GM12865 (cell line): ENCODE measurements around the gene MYO15A.
A peak's percentile ranks its signal among the peaks of the same experiment; 100 is the strongest.
"Not testable (repeated sequence)": the region's sequence is repeated elsewhere in the genome, so short reads cannot be mapped to it uniquely, and the experiment has no call there.

ENCODE experiments used
- DNase-seq: peaks from one replicate; pipeline ENCODE4 v3.0.0; 2010; ENCODE audit warnings: low read depth
- H3K4me3 ChIP-seq: 2 replicates; pipeline ENCODE4 v1.5.1; 2011; ENCODE audit warnings: mild to moderate bottlenecking, low read depth, low read length, control low read depth
- CTCF ChIP-seq: IDR thresholded peaks from 2 replicates; pipeline ENCODE4 v1.5.1; 2011; ENCODE audit warnings: low read length, control low read depth, low read depth, inconsistent platforms; ENCODE audit not compliant: insufficient read depth; ENCODE audit errors: missing control alignments

MYO15A gene

GRCh38 chr17:18213666-18214270 lies 105.2 kb downstream of the MYO15A start:
- TF ChIP-seq CTCF: no peak
- no peak for DNase-seq
- H3K4me3 ChIP-seq: no peak overlapping the region

GRCh38 chr17:18216906-18217305 lies 108.3 kb downstream of the MYO15A start:
- H3K4me3 ChIP-seq, DNase-seq: not testable (repeated sequence)

GRCh38 chr17:18217412-18218015 lies 109.0 kb downstream of the MYO15A start:
- no peak overlapping the region for H3K4me3 ChIP-seq
- DNase-seq: peak; percentile 72
- peak; percentile 99 for TF ChIP-seq CTCF

GRCh38 chr17:18218756-18219415 lies 110.3 kb downstream of the MYO15A start:
- no peak for TF ChIP-seq CTCF
- DNase-seq: no peak
- no peak overlapping the region for H3K4me3 ChIP-seq

- no peak for DNase-seq
- no peak for TF ChIP-seq CTCF
- H3K4me3 ChIP-seq: no peak overlapping the region
These were observed 115.5 kb downstream of the MYO15A start for GRCh38 chr17:18224053-18224386.

- no peak for DNase-seq
- TF ChIP-seq CTCF: no peak
- H3K4me3 ChIP-seq: no peak overlapping the region
These were observed 116.0 kb downstream of the MYO15A start for GRCh38 chr17:18224387-18225120.

GRCh38 chr17:18225121-18225641 lies 116.6 kb downstream of the MYO15A start, which contains the start of gene LLGL1:
Gene LLGL1 (plus strand): TSS chr17:18225635. CDS start chr17:18225683, 48 bp downstream.
- H3K4me3 ChIP-seq: peak within 1 kb of the TSS; percentile 53
- peak; percentile 97 for DNase-seq
- TF ChIP-seq CTCF: no peak
